Measurements from ENCODE around the gene OR6T1. TPM values are rescaled to one million over a fixed set of nuclear protein-coding genes. Genes with fewer than 3 reads are reported as not detected.

OR6T1 gene, protein sequence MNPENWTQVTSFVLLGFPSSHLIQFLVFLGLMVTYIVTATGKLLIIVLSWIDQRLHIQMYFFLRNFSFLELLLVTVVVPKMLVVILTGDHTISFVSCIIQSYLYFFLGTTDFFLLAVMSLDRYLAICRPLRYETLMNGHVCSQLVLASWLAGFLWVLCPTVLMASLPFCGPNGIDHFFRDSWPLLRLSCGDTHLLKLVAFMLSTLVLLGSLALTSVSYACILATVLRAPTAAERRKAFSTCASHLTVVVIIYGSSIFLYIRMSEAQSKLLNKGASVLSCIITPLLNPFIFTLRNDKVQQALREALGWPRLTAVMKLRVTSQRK
- not detected in 2 replicates for total RNA-seq

DNA sequence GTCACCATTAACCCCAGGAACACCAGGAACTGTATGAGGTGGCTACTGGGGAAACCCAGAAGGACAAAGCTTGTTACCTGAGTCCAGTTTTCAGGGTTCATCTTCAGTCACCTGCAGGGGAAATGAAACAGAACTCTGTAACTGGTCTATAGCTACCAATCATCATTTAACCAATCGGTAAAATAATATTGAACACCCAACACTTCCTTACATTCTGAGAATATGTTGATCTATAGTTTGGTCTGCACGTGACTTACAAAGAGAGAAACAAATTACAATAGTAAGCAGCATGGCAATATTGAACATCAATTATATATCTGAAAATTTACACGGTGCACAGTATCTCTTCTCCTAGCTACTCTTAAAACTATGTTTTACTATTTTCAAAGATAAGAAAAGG, at the start of gene OR6T1:
Gene OR6T1, minus strand, starts transcription at position 101 of the 400 bp plus-strand sequence. Its CDS starts 0 bp downstream, at position 101.

DNA sequence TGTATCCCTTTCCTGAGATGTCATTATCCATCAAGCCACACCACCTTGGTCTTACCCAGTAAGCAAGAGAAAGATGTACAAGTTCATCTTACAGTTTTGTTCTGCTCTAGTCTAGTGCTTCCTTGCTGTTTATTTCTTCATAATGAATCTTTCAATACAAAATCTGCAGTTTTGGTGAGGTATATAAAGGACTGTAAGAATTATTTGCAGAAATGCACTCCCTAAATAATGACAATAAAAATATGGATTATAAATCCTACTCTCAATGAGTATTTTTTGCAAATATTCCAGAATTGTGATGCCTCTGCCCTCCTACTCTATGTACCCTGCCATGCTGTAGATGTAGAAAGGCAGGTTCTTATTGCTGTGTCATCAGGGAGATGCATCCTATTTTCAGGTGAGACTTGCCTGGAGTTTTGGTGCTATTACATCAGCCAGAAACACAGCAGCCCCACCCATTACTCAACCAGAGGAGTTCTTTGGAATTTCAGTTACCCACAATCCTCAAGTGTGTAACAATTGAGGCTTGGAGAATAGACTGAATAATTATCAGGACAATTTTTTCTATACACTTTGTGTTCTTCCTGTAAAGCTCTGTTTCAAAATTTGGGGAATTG, 34.2 kb upstream of the OR6T1 start, which contains the start of gene OR10S1:
Gene OR10S1, minus strand, starts transcription at position 51 of the 617 bp plus-strand sequence. CDS start 117 bp downstream, outside the sequence.

DNA sequence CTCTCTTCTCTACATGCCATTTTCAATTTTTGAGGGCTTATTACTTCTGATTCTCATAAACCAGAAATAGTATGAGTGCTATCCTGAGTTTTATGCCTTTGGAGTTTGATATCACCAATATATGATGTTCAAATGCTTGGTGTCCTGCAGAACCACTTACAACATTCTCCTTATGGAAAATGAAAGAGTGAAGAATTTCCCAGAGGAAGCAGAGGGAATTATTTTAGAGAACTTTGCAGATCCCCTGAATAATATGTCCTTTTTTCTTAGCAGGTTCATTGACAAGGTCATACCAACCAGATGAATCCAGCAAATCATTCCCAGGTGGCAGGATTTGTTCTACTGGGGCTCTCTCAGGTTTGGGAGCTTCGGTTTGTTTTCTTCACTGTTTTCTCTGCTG, 4.3 kb downstream of the OR6T1 start, which contains the start of gene OR4D5:
Gene OR4D5, plus strand, starts transcription at position 301 of the 400 bp plus-strand sequence. Its CDS starts 0 bp downstream, at position 301.

DNA sequence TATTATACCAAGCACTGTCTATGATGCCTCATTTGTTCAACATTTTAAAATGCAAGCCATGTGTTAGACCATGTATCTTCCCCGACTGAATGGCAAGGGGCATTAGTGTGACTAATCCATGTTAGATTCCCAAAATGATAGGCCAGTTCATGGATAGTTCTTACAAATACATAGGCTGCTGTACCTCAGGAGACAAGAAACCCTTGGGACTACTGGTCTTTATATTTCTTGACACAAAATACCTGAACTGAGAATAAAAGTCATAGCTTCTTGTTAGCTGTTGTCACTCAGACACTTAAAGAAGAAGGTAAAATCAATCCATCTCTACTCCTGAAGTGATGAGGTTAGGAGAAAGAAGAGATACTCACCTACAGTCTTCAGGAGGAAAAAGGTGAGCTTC, 41.8 kb downstream of the OR6T1 start, which contains the start of gene OR8D4:
Gene OR8D4, plus strand, starts transcription at position 301 of the 400 bp plus-strand sequence. CDS start 4,265 bp downstream, outside the sequence.

Other genes starting within 250 kb of the OR6T1 start
- 5.0 and 7.6 TPM in 2 replicates for gene ZNF202, start 202.2 kb downstream of the OR6T1 start, total RNA-seq
- gene OR6X1, start 189.3 kb downstream of the OR6T1 start, total RNA-seq = not detected in 2 replicates
- not detected in 2 replicates for gene OR6M1, start 137.5 kb downstream of the OR6T1 start, total RNA-seq
- gene TMEM225, start 58.2 kb downstream of the OR6T1 start, total RNA-seq = not detected in 2 replicates
- not detected in 2 replicates for gene OR8D4, start 41.7 kb downstream of the OR6T1 start, total RNA-seq
- not detected in 2 replicates for gene OR4D5, start 4.2 kb downstream of the OR6T1 start, total RNA-seq
- not detected in 2 replicates for gene OR10S1, start 33.9 kb upstream of the OR6T1 start, total RNA-seq
- gene OR10G6, start 51.3 kb upstream of the OR6T1 start, total RNA-seq = not detected in 2 replicates
- not detected in 2 replicates for gene OR10G4, start 69.2 kb upstream of the OR6T1 start, total RNA-seq
- not detected in 2 replicates for gene OR10G9, start 79.2 kb upstream of the OR6T1 start, total RNA-seq
- not detected in 2 replicates for gene OR10G8, start 83.0 kb upstream of the OR6T1 start, total RNA-seq
- not detected in 2 replicates for gene OR10G7, start 97.5 kb upstream of the OR6T1 start, total RNA-seq
- gene VWA5A, start 171.6 kb upstream of the OR6T1 start, total RNA-seq = 4.8 and 5.8 TPM in 2 replicates
- not detected in 2 replicates for gene OR10D3, start 239.5 kb upstream of the OR6T1 start, total RNA-seq